GM21515 (cell line): ENCODE data around the gene GJA3.

Source experiments
- ATAC-seq: cut with Tn5 transposase; IDR thresholded peaks from one replicate; pipeline ENCODE4 v1.9.1; 2021; ENCODE audit not compliant: unreplicated experiment

GJA3 gene

GRCh38 chr13:20090349-20090748, 70.5 kb downstream of the GJA3 start:
- no peak for ATAC-seq
